ENCODE data around the gene TMA7B.

Gene TMA7B

DNA sequence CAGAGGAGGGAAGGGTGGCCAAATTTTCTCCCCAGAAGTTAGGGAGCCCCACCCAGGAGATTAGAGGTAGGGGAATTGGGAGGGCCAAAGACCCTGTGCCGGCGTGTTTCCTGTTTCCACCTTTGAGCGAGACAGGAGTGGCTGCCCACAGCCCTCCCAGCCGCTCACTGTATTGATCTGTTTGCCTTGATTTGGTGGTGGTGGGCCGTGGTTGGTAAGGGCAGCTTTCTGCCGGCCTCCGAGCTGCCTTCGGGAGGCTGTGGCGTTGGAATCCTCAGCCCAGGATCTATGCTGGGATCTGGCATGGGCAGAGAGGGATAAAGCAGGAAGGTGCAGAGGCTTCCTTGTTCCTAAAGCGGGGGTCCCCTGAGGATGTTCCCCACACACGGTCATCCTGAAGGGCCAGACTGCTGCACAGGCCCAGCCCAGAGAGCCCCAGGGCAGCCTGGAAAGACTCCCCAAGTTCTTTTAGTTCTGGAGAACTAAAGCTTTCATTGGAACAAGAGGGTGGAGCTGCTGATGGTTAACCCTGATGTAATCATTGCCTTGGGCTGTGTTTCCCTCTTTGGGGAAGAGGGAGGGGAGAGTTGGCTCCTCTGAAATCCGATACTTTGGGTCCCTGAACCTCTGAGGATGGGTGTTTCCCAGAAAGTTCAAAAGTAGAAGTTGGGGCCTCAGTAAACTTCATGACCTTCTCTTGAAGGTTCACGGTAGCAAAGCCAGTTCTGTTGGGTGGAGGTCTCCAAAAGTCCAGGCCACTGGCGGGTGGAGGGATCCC lies 41.8 kb downstream of the TMA7B start:
- DNase-seq (ENCODE audit: low read depth): no peak

DNA sequence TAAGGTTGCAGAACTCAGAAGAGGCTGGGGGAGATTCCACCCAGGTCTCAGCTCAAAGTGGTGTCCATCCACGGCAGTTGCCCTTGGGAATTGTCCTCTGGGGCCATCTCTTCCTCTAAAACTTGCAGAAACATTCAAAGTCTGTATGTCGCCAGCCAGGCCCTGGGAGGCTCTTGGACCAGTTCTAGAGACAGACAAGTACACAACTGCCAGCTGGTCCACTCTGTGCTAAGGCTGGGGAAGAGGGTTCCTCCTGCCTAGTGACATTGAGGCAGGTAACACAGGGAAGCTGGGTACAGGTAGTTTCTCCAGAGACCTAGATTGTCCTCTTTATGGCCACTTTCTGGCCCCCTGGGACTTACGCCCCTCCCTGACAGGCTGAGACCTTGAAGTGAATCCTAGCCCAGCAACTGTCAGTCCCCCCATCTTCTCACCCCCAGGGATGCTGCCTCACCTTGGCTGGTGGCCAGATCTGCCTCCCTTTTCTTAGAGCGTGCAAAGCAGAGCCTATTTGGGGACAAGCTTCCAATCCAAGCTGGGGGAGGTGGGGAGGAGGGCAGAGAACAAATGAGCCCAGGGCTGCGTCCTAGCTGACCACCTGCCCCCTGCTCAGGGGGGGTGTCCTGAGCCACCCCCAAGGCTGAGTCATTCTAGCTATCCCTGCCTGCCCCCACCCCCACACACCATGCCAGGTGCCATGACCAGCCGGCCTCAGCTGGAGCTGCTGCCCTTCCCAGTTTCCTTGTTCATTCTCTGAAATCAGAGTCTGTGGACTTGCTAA lies 42.9 kb downstream of the TMA7B start:
- no peak for DNase-seq (ENCODE audit: low read depth)

DNA sequence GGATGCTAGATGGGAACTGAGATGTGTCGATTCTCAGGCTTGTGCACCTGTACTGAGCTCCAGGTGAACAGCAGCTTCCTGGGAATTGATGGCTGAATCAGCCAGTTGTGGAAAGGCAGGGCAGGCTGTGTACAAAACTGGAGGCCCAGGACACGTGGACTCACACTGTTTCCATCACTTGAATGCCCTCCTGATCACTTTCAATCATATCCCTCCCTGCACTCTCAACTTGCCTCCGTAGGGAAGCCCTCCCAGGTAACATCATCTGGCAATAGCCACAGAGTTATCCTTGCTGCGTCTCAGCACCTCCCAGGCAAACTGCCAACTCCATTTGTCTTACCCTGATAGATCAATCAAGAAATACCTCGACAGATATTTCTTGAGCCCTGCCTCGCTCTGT lies 44.6 kb downstream of the TMA7B start:
- no peak for DNase-seq (ENCODE audit: low read depth)

GRCh38 chr22:40006641-40007040 lies 46.4 kb downstream of the TMA7B start:
- DNase-seq (ENCODE audit: low read depth): no peak

GRCh38 chr22:40007853-40008710 lies 47.9 kb downstream of the TMA7B start:
- no peak for DNase-seq (ENCODE audit: low read depth)

DNA sequence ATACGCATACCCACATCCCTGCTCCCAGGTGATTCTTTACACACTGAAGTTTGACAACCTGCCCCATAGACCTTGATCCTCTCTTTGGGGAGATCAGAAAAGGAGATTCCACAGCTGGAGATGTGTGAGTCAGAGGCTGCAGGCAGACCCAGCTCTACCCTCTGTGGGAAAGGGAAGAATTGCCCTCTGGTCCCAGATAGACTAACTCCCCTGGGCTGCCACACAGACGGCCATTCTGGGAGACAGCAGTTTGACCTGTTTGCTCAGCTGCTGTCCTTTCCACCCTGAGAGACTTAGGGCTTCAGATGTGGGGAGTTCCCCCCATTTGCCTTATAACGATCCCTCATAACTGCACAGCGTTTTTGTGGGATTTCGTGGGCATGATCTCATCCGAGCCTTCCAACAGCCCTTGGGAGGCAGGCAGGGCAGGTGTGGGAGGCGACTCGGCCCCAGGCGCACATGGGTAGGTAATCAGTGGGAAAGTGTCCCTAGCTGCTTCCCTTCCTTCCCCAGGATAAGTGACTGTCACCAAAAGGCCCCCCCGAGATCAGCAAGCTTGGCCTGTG lies 48.6 kb downstream of the TMA7B start:
- no peak for DNase-seq (ENCODE audit: low read depth)

- no peak for DNase-seq (ENCODE audit: low read depth)
Observed at GRCh38 chr22:40009292-40009774, 49.1 kb downstream of the TMA7B start.

- DNase-seq (ENCODE audit: low read depth): peak; percentile 13
Observed at GRCh38 chr22:40009951-40010671, 49.9 kb downstream of the TMA7B start.

GRCh38 chr22:40010746-40011145 lies 50.5 kb downstream of the TMA7B start:
- DNase-seq (ENCODE audit: low read depth): no peak
